Endothelial cell (in vitro differentiated cells): Measurements from ENCODE around the gene TTC34. TPM values are rescaled to one million over a fixed set of nuclear protein-coding genes. Genes with fewer than 3 reads are reported as not detected.

Experiments
- DNase-seq: peaks from one replicate; pipeline ENCODE4 v3.0.0; 2021; ENCODE audit warnings: low spot score
- H3K27ac Mint-ChIP-seq: one replicate; pipeline ENCODE4 v1.8.0; 2021; ENCODE audit warnings: mixed read lengths, inconsistent platforms; ENCODE audit not compliant: unreplicated experiment
- H3K27me3 Mint-ChIP-seq: one replicate; pipeline ENCODE4 v1.8.0; 2021; ENCODE audit warnings: mild to moderate bottlenecking, moderate library complexity, mixed read lengths, inconsistent platforms; ENCODE audit not compliant: unreplicated experiment
- H3K36me3 Mint-ChIP-seq: one replicate; pipeline ENCODE4 v1.8.0; 2021; ENCODE audit warnings: mild to moderate bottlenecking, low read depth, mixed read lengths, inconsistent platforms; ENCODE audit not compliant: unreplicated experiment
- H3K4me1 Mint-ChIP-seq: one replicate; pipeline ENCODE4 v1.8.0; 2021; ENCODE audit warnings: mild to moderate bottlenecking, mixed read lengths, inconsistent platforms; ENCODE audit not compliant: unreplicated experiment
- H3K4me3 Mint-ChIP-seq: one replicate; pipeline ENCODE4 v1.8.0; 2021; ENCODE audit warnings: mild to moderate bottlenecking, mixed read lengths, inconsistent platforms; ENCODE audit not compliant: unreplicated experiment
- H3K9me3 Mint-ChIP-seq: one replicate; pipeline ENCODE4 v1.8.0; 2021; ENCODE audit warnings: mixed read lengths, inconsistent platforms; ENCODE audit not compliant: unreplicated experiment
- CTCF ChIP-seq: fragments of 200-600 bp; sonication (generic); IDR thresholded peaks from one replicate; pipeline ENCODE4 v1.5.0; 2021; ENCODE audit warnings: antibody characterized with exemption; ENCODE audit not compliant: unreplicated experiment
- total RNA-seq: library from RNA; stranded (reverse); fragmentation: NEBNext Ultra II Directional; extraction: Animal tissue kit (Norgen Biotek cat#: 25700); gene quantifications from one replicate; pipeline ENCODE4 v1.2.1, GENCODE V29; 2021; ENCODE audit not compliant: unreplicated experiment

TTC34 gene
- total RNA-seq, 1 donor from 2014 or later = 0.82 TPM

DNA sequence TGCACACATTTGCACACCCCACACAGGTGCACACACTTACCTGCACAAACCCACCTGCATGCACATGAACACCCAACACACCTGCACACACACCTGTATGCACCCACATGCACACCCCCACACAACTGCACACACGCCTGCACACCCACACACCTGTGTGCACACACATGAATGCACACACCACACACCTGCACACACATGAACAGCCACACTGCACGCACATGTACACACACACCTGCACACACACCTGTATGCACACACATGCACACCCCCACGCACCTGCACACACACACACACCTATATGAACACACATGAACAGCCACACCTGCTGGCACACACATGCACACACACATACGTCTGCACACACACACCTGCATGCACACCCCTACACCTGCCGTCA is 17.9 kb upstream of the TTC34 start:
- no peaks in the 10 kb centered on the region for H3K4me1 Mint-ChIP-seq
- no peak overlapping the region for H3K4me3 Mint-ChIP-seq
- no peak for DNase-seq
- H3K36me3 Mint-ChIP-seq = peaks cover 8% of the 10 kb centered on the region
- H3K27me3 Mint-ChIP-seq = peaks cover 13% of the 10 kb centered on the region
- H3K27ac Mint-ChIP-seq = peak overlapping the region; percentile 11
- H3K9me3 Mint-ChIP-seq = peaks cover 10% of the 10 kb centered on the region
- no peak for TF ChIP-seq CTCF

DNA sequence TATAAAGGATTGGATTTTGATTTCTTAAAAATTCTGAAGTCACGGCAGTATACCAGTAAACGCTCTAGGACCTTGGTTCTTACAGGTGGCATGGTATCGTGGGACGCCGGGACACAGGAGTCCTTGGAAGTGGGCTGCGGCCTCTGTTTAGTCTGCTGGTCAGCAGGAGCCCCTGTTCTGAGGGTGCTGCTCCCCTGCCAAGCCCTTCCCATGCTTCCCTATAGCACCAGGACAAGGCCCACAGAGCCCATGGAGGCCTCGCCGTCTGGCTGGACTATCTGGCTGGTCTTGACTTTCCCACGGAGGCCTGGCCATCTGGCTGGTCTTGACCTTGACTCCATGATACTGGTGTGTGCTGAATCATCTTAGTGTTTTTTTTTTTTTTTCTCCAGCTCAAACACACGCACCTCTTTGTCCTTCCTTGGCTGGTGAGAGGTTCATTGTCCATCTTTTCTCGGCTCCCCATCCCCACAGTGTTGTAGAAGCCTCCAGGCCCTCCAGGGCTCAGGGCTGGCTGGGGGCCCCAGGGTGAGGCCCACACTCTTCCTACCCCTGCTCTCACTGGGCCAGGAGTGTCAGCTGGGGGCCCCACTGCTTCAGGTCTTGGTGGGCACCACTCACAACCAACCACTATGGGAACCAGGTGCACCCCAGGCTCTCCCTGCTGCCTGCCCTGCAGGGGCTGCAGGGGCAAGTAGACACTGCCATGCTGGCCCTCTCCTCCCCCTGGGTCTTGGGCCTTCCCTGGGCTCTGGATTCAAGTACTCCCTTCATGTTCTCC is 16.5 kb upstream of the TTC34 start:
- H3K27me3 Mint-ChIP-seq = peaks cover 14% of the 10 kb centered on the region
- TF ChIP-seq CTCF = no peak
- no peak overlapping the region for H3K4me3 Mint-ChIP-seq
- no peak overlapping the region for H3K27ac Mint-ChIP-seq
- H3K9me3 Mint-ChIP-seq = peaks cover 10% of the 10 kb centered on the region
- peaks cover 14% of the 10 kb centered on the region for H3K36me3 Mint-ChIP-seq
- DNase-seq = no peak
- no peaks in the 10 kb centered on the region for H3K4me1 Mint-ChIP-seq

DNA sequence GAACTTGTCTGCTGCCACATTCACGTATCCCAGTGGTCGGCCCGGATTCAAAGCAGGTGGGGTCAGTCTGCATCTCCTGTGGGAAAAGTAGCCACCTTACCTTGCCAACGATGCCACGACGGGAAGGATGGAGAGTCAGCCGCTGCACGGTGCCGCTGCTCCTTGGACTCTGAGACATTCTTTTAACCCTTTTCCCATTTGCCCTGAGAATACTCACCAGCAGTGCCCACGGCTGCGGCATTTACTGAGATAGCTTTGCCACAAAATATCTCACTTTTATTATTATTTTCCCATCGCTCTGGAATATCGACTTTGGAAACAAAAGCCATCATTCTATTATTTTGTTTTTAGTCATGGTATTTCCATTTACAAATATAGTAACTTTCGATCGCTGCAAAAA is 15.3 kb upstream of the TTC34 start:
- Mint-ChIP-seq H3K9me3 (peaks cover 10% of the 10 kb centered on the region), H3K4me1 (no peaks in the 10 kb centered on the region), H3K27ac (no peak overlapping the region)

DNA sequence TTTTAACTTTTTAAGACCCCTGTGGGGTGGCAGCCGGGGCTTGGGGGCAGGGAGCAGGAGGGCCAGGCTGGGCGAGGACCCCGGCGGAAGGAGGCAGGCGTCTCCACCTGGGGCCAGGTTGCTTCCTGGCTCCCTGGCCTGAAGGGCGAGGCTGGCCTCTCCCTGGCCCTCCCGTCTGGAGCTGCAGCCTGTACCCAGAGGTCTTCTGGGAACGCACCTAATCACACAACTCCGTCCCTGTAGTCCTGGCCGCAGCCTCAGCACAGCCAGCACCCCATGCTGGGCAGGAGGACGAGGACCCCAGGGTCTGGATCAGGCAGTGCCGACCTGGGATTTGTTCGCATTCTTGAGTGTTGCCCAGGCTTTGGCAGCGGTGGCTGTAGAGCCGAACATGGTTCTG is 14.1 kb upstream of the TTC34 start:
- no peaks in the 10 kb centered on the region for H3K4me1 Mint-ChIP-seq

More for the DNA sequence above, 15.3 kb upstream of the TTC34 start:
- Mint-ChIP-seq H3K36me3 (peaks cover 14% of the 10 kb centered on the region), H3K27me3 (peaks cover 16% of the 10 kb centered on the region), H3K4me3 (no peak overlapping the region)
- no peak for DNase-seq
- TF ChIP-seq CTCF = no peak

More for the DNA sequence above, 14.1 kb upstream of the TTC34 start:
- H3K27ac Mint-ChIP-seq = no peak overlapping the region
- peaks cover 14% of the 10 kb centered on the region for H3K36me3 Mint-ChIP-seq
- H3K27me3 Mint-ChIP-seq = peaks cover 17% of the 10 kb centered on the region
- no peak for DNase-seq
- peaks cover 10% of the 10 kb centered on the region for H3K9me3 Mint-ChIP-seq
- no peak for TF ChIP-seq CTCF
- no peak overlapping the region for H3K4me3 Mint-ChIP-seq
